GM21381 (cell line): ENCODE results near the gene JMJD1C.

Source experiments
- ATAC-seq: cut with Tn5 transposase; IDR thresholded peaks from one replicate; pipeline ENCODE4 v1.9.1; 2021; ENCODE audit warnings: mild to moderate bottlenecking, moderate library complexity; ENCODE audit not compliant: unreplicated experiment

The JMJD1C gene

GRCh38 chr10:63438506-63439498 lies 27.0 kb downstream of the JMJD1C start:
- ATAC-seq, result no peak

DNA sequence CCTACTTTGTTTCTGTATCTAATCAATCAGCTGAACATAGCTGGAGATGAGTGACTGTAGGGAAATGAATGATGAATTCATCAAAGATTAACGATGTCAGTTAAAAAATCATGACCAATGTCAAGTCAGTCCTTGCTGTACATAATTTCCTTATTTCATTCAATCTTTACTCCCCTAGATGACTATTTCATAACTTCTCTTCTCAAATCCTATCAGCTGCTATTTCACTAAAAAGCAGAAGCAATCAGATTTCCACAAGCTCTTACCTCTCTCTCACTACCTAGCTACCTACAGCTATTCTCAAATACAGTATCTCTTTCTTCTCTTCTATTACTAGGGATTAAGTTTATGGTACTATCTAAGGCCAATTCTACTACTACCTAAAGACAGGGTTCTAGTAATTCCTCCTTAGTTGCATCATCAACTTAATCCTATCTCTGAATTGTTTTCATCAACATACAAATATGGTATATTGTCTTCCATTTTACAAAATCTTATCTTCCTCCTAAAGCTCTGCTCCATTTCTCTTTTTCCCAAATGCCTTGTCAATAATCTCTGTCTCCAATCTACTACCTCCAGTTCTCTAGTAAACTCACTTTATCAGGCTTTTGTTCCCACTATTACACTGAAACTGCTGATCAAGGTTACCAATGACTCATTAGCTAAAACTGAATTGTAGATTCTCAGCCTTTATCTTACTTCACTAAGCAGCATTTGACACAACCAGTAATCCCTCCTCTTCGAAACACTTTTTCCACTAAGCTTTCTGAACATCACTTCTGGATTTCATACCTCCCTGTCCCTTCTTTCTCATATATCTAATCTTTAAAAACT lies 28.4 kb downstream of the JMJD1C start:
- ATAC-seq, result no peak

GRCh38 chr10:63436225-63436624 lies 29.6 kb downstream of the JMJD1C start:
- no peak for ATAC-seq

GRCh38 chr10:63434866-63435854 lies 30.6 kb downstream of the JMJD1C start:
- no peak for ATAC-seq

- no peak for ATAC-seq
These were observed 33.6 kb downstream of the JMJD1C start for GRCh38 chr10:63431962-63432797.

DNA sequence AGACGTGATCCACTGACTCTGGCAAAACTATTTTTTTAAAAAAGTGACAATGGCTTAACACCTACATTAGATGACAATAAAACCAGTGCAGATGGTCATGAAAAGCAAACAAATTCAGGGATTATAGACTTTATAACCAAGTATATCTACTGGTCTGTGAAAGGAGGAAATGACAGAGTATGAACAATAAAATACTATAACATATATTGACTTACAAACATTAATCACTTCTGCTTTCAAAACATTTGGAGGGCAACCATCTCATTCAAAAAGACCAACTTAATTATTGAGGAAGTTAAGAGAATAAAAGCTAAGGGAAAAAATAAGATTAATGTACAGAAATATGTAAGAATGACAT lies 34.8 kb downstream of the JMJD1C start:
- ATAC-seq, result no peak

DNA sequence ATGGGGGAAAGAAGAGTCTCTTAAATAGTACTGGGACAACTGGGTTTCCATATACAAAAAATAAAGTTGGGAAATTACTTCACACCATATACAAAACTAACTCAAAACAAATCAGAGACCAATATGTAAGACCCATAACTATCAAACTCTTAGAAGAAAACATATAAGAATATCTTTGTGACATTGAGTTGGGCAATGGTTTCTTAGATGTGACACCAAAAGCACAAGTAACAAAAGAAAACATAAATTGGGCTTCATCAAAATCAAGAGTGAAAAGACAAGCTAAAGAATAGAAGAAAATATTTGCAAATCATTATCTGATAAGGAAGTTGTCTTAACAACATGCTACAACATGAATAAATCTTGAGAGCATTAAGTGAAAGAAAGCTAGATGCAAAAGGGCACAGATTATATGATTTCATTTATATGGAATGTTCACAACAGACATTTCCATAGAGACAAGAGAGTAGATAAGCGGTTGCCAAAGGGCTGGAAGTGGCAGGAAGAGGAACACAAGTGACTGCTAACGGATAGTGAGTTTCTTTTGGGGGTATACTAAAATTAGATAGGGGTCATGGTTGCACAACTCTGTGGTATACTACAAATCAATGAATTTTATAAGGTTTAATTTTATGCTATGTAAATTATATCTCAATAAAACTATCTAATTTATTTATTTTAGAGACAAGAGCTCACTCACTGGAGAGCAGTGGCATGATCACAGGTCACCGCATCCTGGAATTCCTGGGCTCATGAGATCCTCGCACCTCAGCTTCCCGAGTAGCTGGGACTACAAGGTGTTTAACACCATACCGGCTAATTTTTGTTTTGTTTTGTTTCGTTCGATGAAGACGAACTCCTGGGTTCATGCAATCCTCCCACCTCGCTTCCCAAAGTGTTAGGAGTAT lies 35.4 kb downstream of the JMJD1C start:
- no peak for ATAC-seq

DNA sequence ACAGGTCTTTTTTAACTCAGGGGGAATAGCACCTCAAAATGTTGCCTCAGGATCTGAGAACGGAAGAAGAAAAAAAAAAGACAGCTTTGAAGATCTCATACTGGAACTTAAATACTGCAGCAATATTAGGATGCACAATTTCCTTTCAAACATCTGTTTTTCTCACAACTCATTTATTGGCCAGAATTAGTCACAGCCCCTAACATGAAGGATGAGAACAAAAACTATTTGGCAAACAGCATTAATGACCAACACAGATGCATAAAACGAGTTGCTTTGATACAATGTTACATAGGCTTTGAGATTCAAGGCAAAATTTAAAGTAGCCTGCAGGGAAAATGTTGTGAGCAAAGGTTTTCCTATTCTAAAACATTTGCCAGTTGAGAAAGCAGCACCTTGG lies 36.5 kb downstream of the JMJD1C start:
- no peak for ATAC-seq

DNA sequence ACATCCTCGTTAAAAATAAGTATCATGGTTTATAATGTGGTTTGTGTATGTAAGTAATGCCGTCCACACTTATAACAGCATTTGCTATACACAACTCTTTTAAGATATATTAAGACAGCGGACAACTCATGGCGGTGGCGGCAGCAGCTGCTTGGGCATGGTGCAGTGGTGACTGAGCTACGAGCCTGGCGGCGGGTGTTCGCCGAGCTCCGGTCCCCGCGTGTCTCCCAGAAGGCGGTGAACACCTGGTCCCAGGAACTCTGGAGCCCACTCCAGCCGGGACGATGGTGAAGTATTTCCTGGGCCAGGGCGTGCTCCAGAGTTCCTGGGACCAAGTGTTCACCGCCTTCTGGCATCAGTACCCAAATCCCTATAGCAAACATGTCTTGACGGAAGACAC lies 38.8 kb downstream of the JMJD1C start:
- ATAC-seq, result no peak

GRCh38 chr10:63425512-63425911 lies 40.3 kb downstream of the JMJD1C start:
- ATAC-seq, result no peak

GRCh38 chr10:63424576-63424975 lies 41.2 kb downstream of the JMJD1C start:
- ATAC-seq, result no peak

DNA sequence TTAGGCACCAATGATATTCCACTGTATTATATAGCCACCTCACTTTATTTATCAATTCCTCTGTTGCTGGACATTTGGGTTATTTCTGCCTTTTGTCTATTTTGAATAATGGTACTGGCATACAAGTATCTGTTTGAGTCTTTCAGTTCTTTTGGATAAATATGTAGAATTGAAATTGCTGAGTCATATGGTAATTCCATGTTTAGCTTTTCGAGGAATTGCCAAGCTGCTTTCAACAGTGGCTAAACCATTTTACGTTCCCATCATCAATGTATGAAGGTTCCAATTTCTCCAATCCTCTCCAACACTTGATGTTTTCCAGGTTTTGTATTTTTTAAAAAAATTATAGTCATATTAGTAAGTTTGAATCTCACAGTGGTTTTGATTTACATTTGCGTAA lies 42.3 kb downstream of the JMJD1C start:
- no peak for ATAC-seq

GRCh38 chr10:63421591-63421990 lies 44.2 kb downstream of the JMJD1C start:
- ATAC-seq, result peak; percentile 97

- ATAC-seq, result no peak
These were observed 49.4 kb downstream of the JMJD1C start for GRCh38 chr10:63416376-63416775.

- no peak for ATAC-seq
These were observed 50.0 kb downstream of the JMJD1C start for GRCh38 chr10:63415640-63416244.

DNA sequence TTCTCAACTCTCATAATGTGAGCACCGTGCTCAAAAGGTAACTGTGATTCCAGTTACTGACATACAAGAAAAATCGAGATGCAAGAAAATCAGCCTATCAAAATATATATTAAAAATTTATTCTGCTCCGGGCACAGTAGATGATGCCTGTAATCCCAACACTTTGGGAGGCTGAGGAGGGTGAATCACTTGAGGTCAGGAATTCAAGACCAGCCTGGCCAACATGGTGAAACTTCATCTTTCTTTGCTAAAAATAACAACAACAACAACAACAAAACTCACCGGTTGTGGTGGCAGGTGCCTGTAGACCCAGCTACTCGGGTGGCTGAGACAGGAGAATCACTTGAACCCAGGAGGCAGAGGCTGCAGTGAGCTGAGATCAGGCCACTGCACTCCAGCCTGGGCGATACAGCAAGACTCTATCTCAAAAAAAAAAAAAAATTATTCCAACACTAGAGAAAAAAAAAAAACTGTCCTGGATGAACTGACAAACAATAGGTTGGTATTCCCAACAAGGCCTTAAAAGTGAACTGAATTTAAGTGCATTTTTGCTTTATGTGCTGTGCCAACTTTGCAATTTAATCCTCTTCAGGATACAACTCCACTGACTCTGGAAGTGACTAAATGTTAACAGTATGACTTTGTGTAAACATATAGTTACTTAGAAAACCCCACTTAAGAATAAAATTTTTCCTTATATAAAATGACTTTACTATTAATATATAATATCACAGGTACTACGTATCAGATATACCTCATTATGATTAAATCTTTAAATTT lies 51.1 kb downstream of the JMJD1C start:
- ATAC-seq, result no peak

DNA sequence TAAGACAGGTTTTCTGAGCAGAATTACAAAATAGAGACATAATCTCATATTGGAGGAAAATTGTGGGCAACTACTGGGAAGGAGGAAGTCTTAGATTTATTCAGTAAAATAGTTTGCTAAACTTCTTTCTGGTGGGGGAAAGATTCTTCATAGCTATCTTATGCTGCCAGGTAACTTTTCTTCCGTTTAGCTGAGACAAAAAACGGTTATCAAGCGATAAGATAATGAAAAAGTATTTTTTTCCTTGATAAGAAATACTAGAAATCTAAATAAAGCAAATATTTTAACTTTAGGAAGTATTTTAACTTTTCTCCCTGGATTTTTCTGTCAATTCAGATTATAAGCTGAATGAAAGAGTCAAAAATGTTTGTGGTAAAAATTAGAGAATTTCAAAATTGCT lies 52.3 kb downstream of the JMJD1C start:
- no peak for ATAC-seq

GRCh38 chr10:63412304-63412703 lies 53.5 kb downstream of the JMJD1C start:
- no peak for ATAC-seq
